ENCODE data around the gene MET. TPM values are rescaled to one million over a fixed set of nuclear protein-coding genes. Genes with fewer than 3 reads are reported as not detected.

MET gene
- total and polyA plus RNA-seq, 2 of the 8 experiments (the other 6 are each of a cell fraction or from before 2014, with no cell fraction given): 3.5 to 12.9 TPM

DNA sequence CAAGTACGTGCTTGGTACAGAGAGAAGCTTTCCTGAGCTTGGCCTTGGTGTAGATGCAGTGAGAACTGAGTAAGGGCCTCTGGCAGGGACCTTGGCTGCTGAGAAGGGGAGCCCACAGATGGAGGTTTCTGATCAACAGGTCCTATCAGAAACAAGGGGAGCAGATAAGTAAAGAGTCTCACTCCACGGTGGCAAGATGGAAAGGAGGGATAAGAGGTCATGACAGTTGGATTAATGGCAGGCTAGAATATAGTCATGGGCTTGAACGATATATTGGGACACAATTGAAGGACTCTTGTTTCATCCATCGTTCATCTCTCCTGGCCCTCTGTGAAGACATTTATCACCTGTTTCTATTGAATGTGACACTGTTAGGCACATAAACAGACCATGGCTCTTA lies 41.5 kb downstream of the MET start:
- no peak overlapping the region for H3K56ac ChIP-seq (replicated peaks; ENCODE audit: insufficient read length, low read depth, low read length)
- no peaks in the 10 kb centered on the region for H4K20me1 ChIP-seq (replicated peaks in 1 of 2; ENCODE audit: control insufficient read depth in 1 of 2, insufficient read depth in 2 of 2, low read length in 2 of 2)
- H3K4ac ChIP-seq (replicated peaks; ENCODE audit: insufficient read length, low read depth, low read length): no peak overlapping the region
- H3K79me1 ChIP-seq (ENCODE audit: low read depth, low read length): no peaks in the 10 kb centered on the region; the same call in 1 of the 2 replicates
- CTCF ChIA-PET (ENCODE audit: partially characterized antibody): no interaction called here
- H2BK120ac ChIP-seq (replicated peaks; ENCODE audit: low read depth, low read length): no peak overlapping the region
- H3K27ac ChIP-seq (ENCODE audit: low read depth, low read length): no peak overlapping the region
- H2BK20ac ChIP-seq (ENCODE audit: low read length): no peak overlapping the region
- no peak for FAIRE-seq
- H2AK5ac ChIP-seq (ENCODE audit: low read depth, low read length): no peak overlapping the region
- no peak overlapping the region for H3K14ac ChIP-seq (ENCODE audit: insufficient read length)
- no peaks in the 10 kb centered on the region for H3K23me2 ChIP-seq (ENCODE audit: low read depth, low read length)
- no peak overlapping the region for H3K18ac ChIP-seq (ENCODE audit: extremely low read depth, low read length)
- H4K91ac ChIP-seq (replicated peaks; ENCODE audit: insufficient read length, low read length): no peak overlapping the region
- no peaks in the 10 kb centered on the region for H3K9me3 ChIP-seq (ENCODE audit: insufficient read depth in 2 of 2, low read depth in 1 of 2, low read length in 1 of 2)
- H4K8ac ChIP-seq (ENCODE audit: extremely low read depth, insufficient read depth, low read length): no peak overlapping the region
- 93% methylated on average over 4 of the region's 4 CpGs; no CpG with 5 or more reads in 1 of the 2 experiments for WGBS, 2 experiments (ENCODE audit: extremely low coverage in 1 of 2, insufficient coverage in 1 of 2, insufficient read length in 1 of 2, insufficient replicate concordance in 2 of 2, low coverage in 1 of 2, low lambda C conversion rate in 2 of 2, missing lambda C conversion rate in 1 of 2)
- no peak overlapping the region for H2BK5ac ChIP-seq (ENCODE audit: low read depth, low read length)
- no peak overlapping the region for H3K23ac ChIP-seq (ENCODE audit: insufficient read length)
- POLR2A ChIA-PET (ENCODE audit: partially characterized antibody): no interaction called here
- H3K9ac ChIP-seq (replicated peaks in 1 of 4; ENCODE audit: extremely low read depth in 1 of 4, low read depth in 3 of 4, low read length in 3 of 4): no peak overlapping the region
- H3K4me2 ChIP-seq (ENCODE audit: insufficient read depth in 1 of 2, low read depth in 2 of 2, low read length in 2 of 2): no peak overlapping the region
- H4K5ac ChIP-seq (ENCODE audit: insufficient read length, low read depth, low read length): no peak overlapping the region
- H3K36me3 ChIP-seq (ENCODE audit: control insufficient read depth in 2 of 4, insufficient read depth in 4 of 4, low read length in 3 of 4): no peaks in the 10 kb centered on the region
- H2AFZ ChIP-seq (ENCODE audit: low read length): no peak overlapping the region
- no peak overlapping the region for H2BK15ac ChIP-seq (ENCODE audit: low read length)
- no peak for TF ChIP-seq RBBP5 (IDR thresholded peaks at IDR 0.05; ENCODE audit: borderline replicate concordance, low read depth, low read length)
- no peak for TF ChIP-seq POU5F1 (IDR thresholded peaks at IDR 0.05; ENCODE audit: low read depth, low read length)
- TF ChIP-seq HDAC2 (IDR thresholded peaks at IDR 0.05; ENCODE audit: borderline replicate concordance in 1 of 2, low read depth in 2 of 2, low read length in 2 of 2): no peak
- no peak for TF ChIP-seq POLR2AphosphoS5 (IDR thresholded peaks at IDR 0.05; ENCODE audit: low read depth, low read length)
- TF ChIP-seq SIX5 (IDR thresholded peaks at IDR 0.05; ENCODE audit: low read depth, low read length): no peak
- no peak for TF ChIP-seq SIN3A (conservative IDR thresholded peaks at IDR 0.05 in 1 of 2, IDR thresholded peaks at IDR 0.05 in 1 of 2; ENCODE audit: low read depth in 1 of 2, low read length in 2 of 2)
- no peak for TF ChIP-seq EGR1 (IDR thresholded peaks at IDR 0.05; ENCODE audit: borderline replicate concordance, low read depth, low read length)
- TF ChIP-seq CEBPB (IDR thresholded peaks at IDR 0.05; ENCODE audit: low read depth, low read length): no peak
- no peak for TF ChIP-seq KDM5A (IDR thresholded peaks at IDR 0.05; ENCODE audit: low read length)
- TF ChIP-seq, protein P1, sequence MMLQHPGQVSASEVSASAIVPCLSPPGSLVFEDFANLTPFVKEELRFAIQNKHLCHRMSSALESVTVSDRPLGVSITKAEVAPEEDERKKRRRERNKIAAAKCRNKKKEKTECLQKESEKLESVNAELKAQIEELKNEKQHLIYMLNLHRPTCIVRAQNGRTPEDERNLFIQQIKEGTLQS (IDR thresholded peaks at IDR 0.05; ENCODE audit: insufficient read depth, low read depth, low read length): no peak
- no peak for TF ChIP-seq RXRA (IDR thresholded peaks at IDR 0.05; ENCODE audit: insufficient read depth, low read depth, low read length)
- H3K4me1 ChIP-seq (replicated peaks in 1 of 4; ENCODE audit: control insufficient read depth in 3 of 4, insufficient read depth in 4 of 4, low read length in 3 of 4): no peaks in the 10 kb centered on the region; a peak in 1 of 7 replicates
- no peak overlapping the region for H2BK12ac ChIP-seq (ENCODE audit: low read depth, low read length)
- no peak overlapping the region for H3K4me3 ChIP-seq (ENCODE audit: extremely low read depth in 1 of 4, insufficient read depth in 2 of 4, low read depth in 3 of 4, low read length in 4 of 4)
- H3K27me3 ChIP-seq (replicated peaks in 1 of 4; ENCODE audit: control insufficient read depth in 3 of 4, extremely low read depth in 1 of 4, insufficient read depth in 3 of 4, low read length in 3 of 4): no peaks in the 10 kb centered on the region
- no peaks in the 10 kb centered on the region for H3K79me2 ChIP-seq (ENCODE audit: control insufficient read depth in 1 of 2, insufficient read depth in 2 of 2, low read length in 2 of 2)
- no peak for DNase-seq (ENCODE audit: low read depth in 1 of 2, low spot score in 2 of 2)
